HepG2 (cell line): ENCODE data around the gene DCAF7. TPM values are rescaled to one million over a fixed set of nuclear protein-coding genes. Genes with fewer than 3 reads are reported as not detected.

Source experiments
- CHD4 ChIP-seq: fragments of 200-600 bp; sonication (generic); IDR thresholded peaks from 2 replicates; pipeline ENCODE4 v1.7.0; 2017; ENCODE audit warnings: mild to moderate bottlenecking, low read length, borderline replicate concordance
- HNRNPK ChIP-seq: fragments of 200-400 bp; formaldehyde crosslinking; IDR thresholded peaks from 2 replicates; pipeline ENCODE4 v1.6.1; 2018; ENCODE audit warnings: low read length, low read depth, moderate library complexity, mild to moderate bottlenecking; ENCODE audit not compliant: poor library complexity, severe bottlenecking
- SIX1 ChIP-seq: sonication (generic); formaldehyde crosslinking; IDR thresholded peaks from 2 replicates; pipeline ENCODE4 v1.4.0; 2020; ENCODE audit warnings: missing genetic modification reagents, borderline replicate concordance
- polyA plus RNA-seq, 8 experiments: library from polyadenylated mRNA; depleted of rRNA in 3 of 8; stranded (reverse) in 7 of 8; unstranded in 1 of 8; fragments of >200 nt; fragmentation: Illumina TruSeq in 4 of 8; extraction: Trizol in 4 of 8; gene quantifications; 2 replicates each; pipeline versions ENCODE4 v1.2.1 to v1.2.3, GENCODE V29; 2011 to 2016; ENCODE audit warnings: low read depth in 4 of 8, missing spikeins in 1 of 8, mixed read lengths in 1 of 8; ENCODE audit not compliant: insufficient read depth in 1 of 8
- total RNA-seq, 5 experiments: library from RNA; depleted of rRNA; stranded (reverse); fragments of >200 nt; fragmentation: Illumina TruSeq; extraction: Trizol; gene quantifications; 2 replicates each; pipeline ENCODE4 v1.2.3, GENCODE V29; 2016; ENCODE audit warnings: low read depth in 1 of 5
- TF ChIP-seq, protein P1 (sequence below): sonication (generic); formaldehyde crosslinking; conservative IDR thresholded peaks from 2 replicates; pipeline ENCODE4 v1.4.0; 2020; ENCODE audit warnings: missing genetic modification reagents
- TF ChIP-seq, protein P2 (sequence below): sonication (generic); formaldehyde crosslinking; IDR thresholded peaks from 2 replicates; pipeline ENCODE4 v1.4.0; 2020; ENCODE audit warnings: missing genetic modification reagents
- TF ChIP-seq, protein P3 (sequence below): IDR thresholded peaks from 2 replicates; pipeline ENCODE4 v1.6.1; 2016; ENCODE audit warnings: low read depth, borderline replicate concordance
- TF ChIP-seq, protein P4 (sequence below), 2 experiments: sonication (generic) in 1 of 2; formaldehyde crosslinking in 1 of 2; IDR thresholded peaks; 2 replicates each; pipeline versions ENCODE4 v1.6.1 to v1.9.0; 2014 to 2022; ENCODE audit warnings: antibody characterized with exemption in 1 of 2, borderline replicate concordance in 1 of 2, inconsistent platforms in 1 of 2, low read depth in 1 of 2, missing genetic modification reagents in 1 of 2
- TF ChIP-seq, protein P5 (sequence below): sonication (generic); formaldehyde crosslinking; conservative IDR thresholded peaks from 2 replicates; pipeline ENCODE4 v1.4.0; 2020; ENCODE audit warnings: mild to moderate bottlenecking, missing genetic modification reagents, moderate library complexity
- TF ChIP-seq, protein P6 (sequence below): sonication (generic); formaldehyde crosslinking; IDR thresholded peaks from 2 replicates; pipeline ENCODE4 v1.4.0; 2020; ENCODE audit warnings: low read depth, mild to moderate bottlenecking, missing genetic modification reagents

DCAF7 gene
- total and polyA plus RNA-seq, 2 of the 13 experiments (the other 11 are each of a cell fraction or from before 2014, with no cell fraction given): 55.2 to 73.4 TPM

DNA sequence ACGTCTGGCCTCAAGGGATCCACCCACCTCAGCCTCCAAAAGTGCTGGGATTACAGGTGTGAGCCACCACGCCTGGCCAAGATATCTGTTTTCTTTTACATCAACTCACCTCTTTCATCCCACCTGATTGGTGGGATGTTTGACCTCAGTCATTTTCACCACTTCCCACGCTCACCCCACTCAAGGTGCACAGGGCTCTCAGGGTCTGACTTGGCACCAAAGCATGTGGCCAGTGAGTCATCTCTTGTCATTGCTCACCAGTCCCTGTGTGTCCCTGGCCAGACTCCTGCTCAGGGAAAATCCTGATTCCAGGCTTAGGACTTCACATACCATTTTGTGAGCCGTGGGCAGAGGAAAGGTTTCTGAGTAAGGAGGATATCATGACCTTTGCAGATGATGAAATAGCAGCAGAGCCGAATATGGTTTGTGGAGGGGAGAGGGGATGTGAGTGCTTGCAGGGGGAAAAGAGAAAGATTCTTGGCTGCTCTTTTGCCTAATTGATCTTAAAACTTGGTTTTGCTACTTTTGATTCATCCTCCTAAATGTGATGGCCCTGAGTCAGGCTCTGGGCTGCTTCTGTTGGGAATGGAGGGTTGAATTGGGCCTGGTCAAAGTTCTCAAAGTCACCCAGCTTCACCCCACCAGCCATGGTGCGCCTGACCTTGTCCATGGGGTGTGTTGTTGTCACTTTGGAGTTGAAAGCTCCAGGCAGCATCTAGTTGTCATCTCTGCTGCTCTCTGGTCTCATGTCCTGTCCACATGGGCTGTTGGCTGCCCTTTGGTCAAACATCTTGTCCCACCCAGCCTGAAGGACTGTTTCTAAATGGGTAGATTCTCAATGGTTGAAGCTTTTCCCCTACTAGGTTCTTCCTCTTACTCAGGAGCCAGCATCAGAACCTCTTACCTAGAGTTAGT, 33.1 kb upstream of the DCAF7 start (continued):
- TF ChIP-seq, protein P1, sequence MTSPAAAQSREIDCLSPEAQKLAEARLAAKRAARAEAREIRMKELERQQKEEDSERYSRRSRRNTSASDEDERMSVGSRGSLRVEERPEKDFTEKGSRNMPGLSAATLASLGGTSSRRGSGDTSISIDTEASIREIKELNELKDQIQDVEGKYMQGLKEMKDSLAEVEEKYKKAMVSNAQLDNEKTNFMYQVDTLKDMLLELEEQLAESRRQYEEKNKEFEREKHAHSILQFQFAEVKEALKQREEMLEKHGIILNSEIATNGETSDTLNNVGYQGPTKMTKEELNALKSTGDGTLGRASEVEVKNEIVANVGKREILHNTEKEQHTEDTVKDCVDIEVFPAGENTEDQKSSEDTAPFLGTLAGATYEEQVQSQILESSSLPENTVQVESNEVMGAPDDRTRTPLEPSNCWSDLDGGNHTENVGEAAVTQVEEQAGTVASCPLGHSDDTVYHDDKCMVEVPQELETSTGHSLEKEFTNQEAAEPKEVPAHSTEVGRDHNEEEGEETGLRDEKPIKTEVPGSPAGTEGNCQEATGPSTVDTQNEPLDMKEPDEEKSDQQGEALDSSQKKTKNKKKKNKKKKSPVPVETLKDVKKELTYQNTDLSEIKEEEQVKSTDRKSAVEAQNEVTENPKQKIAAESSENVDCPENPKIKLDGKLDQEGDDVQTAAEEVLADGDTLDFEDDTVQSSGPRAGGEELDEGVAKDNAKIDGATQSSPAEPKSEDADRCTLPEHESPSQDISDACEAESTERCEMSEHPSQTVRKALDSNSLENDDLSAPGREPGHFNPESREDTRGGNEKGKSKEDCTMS (CRISPR knock-in tag): no peak
- TF ChIP-seq, protein P2, sequence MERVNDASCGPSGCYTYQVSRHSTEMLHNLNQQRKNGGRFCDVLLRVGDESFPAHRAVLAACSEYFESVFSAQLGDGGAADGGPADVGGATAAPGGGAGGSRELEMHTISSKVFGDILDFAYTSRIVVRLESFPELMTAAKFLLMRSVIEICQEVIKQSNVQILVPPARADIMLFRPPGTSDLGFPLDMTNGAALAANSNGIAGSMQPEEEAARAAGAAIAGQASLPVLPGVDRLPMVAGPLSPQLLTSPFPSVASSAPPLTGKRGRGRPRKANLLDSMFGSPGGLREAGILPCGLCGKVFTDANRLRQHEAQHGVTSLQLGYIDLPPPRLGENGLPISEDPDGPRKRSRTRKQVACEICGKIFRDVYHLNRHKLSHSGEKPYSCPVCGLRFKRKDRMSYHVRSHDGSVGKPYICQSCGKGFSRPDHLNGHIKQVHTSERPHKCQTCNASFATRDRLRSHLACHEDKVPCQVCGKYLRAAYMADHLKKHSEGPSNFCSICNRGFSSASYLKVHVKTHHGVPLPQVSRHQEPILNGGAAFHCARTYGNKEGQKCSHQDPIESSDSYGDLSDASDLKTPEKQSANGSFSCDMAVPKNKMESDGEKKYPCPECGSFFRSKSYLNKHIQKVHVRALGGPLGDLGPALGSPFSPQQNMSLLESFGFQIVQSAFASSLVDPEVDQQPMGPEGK (CRISPR knock-in tag): 0 out of 2 replicates have a peak, but pooled peaks have one; percentile 29
- TF ChIP-seq, protein P3, sequence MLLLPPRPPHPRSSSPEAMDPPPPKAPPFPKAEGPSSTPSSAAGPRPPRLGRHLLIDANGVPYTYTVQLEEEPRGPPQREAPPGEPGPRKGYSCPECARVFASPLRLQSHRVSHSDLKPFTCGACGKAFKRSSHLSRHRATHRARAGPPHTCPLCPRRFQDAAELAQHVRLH (CRISPR knock-in tag): no peak
- no peak for TF ChIP-seq CHD4
- TF ChIP-seq HNRNPK: no peak
- TF ChIP-seq, protein P4, sequence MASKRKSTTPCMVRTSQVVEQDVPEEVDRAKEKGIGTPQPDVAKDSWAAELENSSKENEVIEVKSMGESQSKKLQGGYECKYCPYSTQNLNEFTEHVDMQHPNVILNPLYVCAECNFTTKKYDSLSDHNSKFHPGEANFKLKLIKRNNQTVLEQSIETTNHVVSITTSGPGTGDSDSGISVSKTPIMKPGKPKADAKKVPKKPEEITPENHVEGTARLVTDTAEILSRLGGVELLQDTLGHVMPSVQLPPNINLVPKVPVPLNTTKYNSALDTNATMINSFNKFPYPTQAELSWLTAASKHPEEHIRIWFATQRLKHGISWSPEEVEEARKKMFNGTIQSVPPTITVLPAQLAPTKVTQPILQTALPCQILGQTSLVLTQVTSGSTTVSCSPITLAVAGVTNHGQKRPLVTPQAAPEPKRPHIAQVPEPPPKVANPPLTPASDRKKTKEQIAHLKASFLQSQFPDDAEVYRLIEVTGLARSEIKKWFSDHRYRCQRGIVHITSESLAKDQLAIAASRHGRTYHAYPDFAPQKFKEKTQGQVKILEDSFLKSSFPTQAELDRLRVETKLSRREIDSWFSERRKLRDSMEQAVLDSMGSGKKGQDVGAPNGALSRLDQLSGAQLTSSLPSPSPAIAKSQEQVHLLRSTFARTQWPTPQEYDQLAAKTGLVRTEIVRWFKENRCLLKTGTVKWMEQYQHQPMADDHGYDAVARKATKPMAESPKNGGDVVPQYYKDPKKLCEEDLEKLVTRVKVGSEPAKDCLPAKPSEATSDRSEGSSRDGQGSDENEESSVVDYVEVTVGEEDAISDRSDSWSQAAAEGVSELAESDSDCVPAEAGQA (IDR thresholded peaks at IDR 0.05; ENCODE audit: low read depth): no peak
- TF ChIP-seq, protein P4 (CRISPR knock-in tag; IDR thresholded peaks at IDR 0.05; ENCODE audit: borderline replicate concordance): no peak
- TF ChIP-seq SIX1 (CRISPR knock-in tag): no peak
- TF ChIP-seq, protein P5, sequence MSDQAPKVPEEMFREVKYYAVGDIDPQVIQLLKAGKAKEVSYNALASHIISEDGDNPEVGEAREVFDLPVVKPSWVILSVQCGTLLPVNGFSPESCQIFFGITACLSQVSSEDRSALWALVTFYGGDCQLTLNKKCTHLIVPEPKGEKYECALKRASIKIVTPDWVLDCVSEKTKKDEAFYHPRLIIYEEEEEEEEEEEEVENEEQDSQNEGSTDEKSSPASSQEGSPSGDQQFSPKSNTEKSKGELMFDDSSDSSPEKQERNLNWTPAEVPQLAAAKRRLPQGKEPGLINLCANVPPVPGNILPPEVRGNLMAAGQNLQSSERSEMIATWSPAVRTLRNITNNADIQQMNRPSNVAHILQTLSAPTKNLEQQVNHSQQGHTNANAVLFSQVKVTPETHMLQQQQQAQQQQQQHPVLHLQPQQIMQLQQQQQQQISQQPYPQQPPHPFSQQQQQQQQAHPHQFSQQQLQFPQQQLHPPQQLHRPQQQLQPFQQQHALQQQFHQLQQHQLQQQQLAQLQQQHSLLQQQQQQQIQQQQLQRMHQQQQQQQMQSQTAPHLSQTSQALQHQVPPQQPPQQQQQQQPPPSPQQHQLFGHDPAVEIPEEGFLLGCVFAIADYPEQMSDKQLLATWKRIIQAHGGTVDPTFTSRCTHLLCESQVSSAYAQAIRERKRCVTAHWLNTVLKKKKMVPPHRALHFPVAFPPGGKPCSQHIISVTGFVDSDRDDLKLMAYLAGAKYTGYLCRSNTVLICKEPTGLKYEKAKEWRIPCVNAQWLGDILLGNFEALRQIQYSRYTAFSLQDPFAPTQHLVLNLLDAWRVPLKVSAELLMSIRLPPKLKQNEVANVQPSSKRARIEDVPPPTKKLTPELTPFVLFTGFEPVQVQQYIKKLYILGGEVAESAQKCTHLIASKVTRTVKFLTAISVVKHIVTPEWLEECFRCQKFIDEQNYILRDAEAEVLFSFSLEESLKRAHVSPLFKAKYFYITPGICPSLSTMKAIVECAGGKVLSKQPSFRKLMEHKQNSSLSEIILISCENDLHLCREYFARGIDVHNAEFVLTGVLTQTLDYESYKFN (CRISPR knock-in tag): peak; percentile 93
- TF ChIP-seq, protein P6, sequence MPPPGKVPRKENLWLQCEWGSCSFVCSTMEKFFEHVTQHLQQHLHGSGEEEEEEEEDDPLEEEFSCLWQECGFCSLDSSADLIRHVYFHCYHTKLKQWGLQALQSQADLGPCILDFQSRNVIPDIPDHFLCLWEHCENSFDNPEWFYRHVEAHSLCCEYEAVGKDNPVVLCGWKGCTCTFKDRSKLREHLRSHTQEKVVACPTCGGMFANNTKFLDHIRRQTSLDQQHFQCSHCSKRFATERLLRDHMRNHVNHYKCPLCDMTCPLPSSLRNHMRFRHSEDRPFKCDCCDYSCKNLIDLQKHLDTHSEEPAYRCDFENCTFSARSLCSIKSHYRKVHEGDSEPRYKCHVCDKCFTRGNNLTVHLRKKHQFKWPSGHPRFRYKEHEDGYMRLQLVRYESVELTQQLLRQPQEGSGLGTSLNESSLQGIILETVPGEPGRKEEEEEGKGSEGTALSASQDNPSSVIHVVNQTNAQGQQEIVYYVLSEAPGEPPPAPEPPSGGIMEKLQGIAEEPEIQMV (CRISPR knock-in tag): no peak
